DMS153 treated with DMSO at 0.1 percent for 48 hours (cell line): ENCODE data around the gene STAB1.
A peak's percentile ranks its signal among the peaks of the same experiment; 100 is the strongest.

Source experiments
- DNase-seq: peaks from one replicate; lab custom pipeline; 2025; ENCODE audit not compliant: unreplicated experiment; lab: John Stamatoyannopoulos, UW

The STAB1 gene

DNA sequence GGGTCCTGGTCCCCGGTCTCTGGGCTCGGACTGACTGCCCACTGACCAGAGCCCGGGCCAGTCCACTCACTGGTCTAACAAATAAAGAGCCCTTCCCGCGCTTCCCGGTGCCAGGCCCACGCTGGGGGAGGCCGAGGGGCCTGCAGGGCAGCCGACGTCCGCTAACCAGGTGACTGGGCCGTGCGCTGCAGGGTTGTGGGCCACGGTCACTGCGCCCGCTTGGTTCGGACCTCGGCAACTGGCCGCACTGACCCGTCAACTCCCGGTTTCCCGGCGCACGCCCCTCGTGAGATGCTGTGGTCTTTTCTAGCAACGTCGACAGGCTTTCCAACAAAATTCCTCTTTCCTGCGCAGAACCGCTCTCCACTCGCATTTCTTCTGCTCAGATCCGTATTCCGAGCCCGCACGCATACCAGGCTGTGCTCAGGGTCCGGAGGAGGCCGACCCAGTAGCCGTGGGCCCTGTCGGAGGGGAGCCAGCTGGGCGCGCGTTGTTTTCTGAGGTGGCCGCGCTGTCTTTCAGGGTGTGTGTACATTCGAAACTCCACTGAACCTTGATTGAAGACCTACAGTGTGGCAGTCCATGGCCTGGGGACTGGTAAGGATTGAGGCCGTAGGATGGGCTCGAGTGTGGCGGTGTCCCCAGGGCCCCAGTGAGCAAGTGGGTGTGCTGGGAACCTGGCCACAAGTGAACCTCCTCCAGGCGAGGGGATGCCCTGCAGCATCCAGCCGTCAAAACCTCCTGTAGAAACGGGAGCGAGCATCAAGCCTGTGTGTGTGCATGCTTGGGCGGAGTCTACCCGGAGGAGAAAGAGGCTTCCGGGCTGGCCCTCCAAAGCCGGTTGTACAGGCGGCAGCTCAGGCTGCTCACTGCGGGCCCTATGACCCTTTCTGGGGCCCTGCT lies 39.4 kb downstream of the STAB1 start:
- DNase-seq: peak; percentile 18

DNA sequence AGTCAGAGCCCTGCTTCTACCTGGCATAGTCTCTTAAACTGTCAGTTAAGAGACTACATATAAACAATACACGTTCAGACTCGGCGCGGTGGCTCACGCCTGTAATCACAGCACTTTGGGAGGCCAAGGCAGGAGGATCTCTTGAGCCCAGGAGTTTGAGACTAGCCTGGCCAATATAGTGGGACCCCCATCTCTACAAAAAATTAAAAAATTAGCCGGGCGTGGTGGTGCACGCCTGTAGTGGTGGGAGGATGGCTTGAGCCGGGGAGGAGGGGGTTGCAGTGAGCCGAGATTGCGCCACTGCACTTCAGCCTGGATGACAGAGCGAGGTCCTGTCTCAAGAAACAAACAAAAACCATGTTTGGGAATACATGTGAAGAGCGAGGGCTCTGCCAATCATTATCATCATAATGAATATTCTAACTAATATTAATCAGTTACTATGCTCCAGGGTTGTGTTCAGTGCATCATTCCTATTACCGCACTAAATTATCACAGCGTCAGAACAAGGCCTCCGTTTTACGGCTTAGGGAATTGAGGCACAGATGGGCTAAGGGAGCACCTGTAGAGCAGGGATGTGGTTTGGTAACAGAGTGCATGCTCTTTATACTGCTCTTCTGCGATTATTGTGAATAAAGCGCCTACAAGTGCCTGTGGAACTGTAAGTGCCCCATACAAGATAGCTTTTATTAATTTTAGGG lies 40.4 kb downstream of the STAB1 start:
- no peak for DNase-seq

DNA sequence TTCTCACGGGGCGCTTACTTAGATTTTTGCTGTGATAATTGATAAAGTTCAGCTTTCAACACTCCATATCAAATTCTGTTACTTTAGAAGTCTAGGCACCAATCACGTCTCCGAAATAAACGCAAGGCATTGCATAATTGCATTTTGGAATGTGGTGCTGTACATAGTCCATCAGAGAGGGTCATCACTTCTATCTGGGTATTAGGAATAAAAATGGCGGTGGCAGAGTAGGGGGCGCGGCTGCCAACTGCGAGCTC lies 40.9 kb downstream of the STAB1 start:
- no peak for DNase-seq

DNA sequence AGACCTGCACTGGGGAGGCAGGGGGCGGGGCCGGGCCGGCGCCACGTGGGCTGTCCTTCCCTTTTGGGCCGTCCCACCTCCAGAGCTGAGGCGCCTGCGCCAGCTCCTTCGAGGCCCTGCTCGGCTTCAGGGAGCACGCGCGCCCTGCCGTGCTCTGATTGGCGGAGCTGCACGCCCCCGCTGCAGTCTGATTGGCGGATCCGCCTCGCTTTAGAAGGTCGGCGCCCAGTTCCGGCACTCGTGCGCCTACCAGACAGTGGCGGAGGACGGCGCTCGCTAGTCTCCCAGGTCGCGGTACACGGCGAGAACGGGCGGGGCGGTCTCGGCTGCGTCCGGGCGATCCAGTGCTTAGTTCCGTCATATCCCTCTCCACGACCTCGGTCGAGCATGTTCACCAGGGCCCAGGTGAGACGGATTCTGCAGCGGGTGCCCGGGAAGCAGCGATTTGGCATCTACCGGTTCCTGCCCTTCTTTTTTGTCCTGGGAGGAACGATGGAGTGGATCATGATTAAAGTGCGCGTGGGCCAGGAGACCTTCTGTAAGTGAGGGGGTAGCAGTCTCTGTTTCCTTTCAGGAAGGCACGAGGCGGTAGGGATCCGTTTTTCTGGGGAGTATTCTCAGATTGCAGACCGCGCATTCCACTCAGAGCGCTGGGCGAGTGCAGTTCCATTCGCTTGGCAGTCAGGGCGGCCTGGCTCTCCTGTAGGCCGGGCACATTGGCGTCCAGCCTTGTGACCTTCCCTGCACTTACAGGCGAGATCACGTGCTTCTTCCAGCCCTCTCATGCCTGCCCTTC lies 41.4 kb downstream of the STAB1 start, which contains the start of gene UQCC5:
TSS of gene UQCC5 (plus strand) at position 237 of the 796 bp plus-strand sequence. CDS start at position 388, 151 bp downstream.
- DNase-seq: peak; percentile 59

DNA sequence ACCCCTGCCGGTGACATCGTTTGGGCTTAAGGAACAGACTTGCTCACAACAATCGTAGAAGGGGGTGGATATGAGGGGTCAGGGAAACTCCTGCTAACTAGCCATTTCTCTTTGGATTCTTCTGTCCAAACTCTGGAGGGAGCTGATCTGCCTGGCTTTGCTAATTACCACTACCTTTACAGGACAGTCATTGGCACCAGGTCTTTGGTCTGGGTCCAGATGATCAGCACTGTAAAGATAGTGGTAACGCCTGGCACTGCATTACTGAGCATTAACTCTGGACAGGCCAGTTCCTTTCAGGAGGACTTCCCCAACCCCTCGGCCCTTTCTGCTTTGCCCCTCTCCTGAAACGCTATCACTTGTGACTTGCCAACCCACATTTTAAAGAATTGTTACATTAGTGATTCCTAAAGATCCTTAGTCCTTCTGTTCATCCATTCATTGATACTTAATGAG lies 42.1 kb downstream of the STAB1 start:
- DNase-seq: no peak

DNA sequence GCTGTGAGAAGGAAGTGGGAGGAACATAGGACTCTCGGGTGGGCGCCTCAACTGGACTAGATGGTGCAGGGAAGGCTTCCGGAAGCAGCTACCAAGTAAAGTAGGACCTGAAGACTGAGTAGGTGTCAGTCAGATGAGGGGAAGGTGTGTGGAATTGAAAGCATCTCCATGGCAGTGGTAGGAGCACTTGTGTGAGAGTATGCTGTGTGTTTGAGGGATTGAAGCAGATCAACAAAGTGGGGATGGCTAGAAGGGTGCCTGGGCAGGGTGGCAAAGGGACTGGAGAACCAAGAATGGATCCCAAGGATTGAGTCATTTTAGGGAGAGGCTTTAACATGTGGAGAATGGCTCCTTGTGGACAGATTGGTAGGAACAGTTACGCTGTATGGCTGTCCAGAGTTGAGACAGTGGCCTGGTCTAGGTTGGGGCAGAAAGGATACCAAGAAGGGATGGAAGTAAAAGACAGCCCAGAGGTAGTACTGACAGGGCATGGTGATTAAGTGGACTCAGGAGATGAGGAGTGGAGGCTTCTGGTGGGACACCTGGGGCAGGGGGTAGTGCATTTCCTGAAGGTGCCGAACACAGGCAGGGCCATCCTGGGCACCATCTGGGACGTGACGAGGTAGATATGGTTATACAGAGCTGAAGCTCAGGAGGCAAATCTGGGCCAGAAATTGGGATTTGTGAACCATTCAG lies 42.7 kb downstream of the STAB1 start:
- DNase-seq: no peak

DNA sequence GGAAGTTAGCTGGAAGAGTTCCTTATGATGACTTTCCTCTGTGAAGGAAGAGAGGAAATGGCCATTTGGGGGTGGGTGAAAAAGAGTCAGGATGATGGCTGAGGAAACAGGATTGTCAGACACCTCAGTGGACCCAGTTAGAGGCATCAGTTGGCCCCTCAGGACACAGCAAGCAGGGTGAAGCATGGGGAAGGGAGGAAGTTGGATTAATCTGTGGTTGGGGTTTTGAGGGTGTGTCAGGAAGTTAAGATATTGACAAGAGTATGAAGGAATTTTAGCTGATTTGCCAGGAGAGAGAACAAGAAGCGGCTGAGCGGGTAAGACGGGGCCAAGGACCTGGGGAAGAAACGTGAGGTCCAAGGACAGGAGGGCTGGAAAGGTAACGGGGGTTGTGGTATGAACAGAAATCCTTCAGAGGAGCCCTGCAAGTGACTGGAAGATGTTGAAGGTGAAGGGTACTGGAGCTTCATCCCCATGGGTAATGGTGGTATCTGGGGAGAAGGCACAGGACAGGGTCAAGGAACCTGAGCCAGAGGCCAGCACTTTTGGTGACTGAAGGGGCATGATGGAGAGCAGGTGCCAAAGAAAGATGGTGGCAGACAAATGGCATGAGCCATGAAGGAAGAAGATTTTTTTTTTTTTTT lies 44.0 kb downstream of the STAB1 start:
- DNase-seq: no peak

DNA sequence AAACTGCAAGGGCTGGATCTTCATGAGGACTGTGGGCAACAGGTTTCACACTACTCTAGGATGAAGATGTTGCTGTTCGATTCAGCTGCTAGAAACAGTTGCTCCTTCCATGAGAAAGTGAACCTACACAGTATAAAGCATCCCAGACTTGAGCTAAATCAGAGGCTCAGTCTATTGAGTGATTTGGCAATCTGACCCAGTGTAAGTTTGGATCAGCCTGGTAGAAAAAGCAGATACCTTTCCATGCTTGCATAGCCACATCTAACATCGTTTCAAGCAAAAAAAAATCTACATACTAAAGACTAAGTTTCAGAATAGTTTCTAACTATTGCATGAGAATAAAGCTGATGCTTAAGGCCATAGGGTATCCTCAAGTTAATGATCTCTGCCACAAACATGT lies 45.9 kb downstream of the STAB1 start:
- DNase-seq: no peak

DNA sequence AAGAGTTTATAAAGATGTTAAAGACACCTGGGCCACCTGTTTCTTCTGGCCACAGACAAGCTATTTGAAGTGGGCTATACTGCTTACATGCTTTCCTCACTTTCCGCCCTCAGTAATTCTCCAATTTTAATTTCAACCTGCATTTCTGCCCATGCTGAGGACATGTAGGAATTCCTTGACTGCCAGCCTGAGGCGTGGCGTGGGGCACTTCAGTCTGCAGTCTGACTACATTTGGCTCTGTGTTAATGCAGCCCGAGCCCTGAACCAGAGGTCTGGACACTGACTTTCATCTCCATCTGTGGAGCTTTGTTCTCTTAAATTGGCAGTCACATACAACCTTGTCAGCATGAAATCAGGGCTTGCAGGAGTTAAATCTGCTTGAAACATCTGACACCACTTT lies 49.8 kb downstream of the STAB1 start:
- no peak for DNase-seq

DNA sequence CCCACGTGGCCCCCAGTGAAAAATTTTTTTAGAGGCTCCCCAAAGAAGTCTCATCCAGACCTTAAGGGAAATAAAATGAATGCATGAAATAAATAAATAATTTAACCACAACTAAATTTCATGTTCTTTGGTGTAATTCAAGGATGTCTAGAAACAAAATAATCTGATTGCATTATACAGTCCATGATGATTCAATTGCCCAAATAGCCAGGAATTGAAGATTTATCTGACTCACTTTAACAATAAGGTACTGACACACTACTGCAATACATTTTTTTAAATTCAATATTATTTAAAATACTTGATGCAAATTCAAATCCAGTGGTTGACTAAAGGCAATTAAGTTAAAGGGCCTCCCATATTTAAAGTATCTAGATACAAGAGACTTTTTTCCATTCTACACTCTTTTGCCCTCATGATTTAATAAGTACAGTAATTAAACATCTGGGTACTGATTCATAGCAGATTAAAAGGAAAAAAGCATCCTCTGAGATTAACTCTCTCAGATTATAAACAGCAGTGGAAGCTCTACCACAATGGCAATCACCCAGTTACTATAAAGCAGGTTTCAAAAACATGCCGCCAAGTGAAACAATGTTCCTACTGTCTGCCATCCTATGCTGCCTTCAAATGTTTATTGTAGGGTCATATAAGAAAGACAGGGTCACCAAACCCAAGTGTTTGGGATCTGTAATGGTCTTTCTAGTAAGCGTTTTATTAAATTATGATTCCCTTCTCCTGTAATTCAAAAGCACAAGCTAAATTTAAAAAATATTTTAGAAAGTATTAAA lies 51.2 kb downstream of the STAB1 start:
- no peak for DNase-seq

DNA sequence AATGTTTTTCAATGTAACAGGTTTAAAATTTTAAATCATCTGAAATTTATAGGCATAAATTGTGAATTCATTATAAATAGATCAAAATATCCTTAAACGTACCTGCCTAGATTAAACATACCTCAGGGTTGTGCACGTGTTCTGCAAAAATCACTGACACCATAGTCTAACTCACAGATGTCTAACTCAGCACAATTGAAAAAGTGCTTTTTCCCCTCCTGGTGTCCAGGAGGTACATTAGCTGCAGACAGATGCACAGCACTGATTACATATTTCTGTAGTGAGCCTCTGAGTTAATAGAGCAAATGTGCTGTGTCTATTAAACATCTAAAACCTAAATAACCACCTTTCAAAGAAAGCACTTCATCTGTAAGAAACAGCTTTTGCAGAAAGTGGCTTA lies 52.0 kb downstream of the STAB1 start:
- DNase-seq: no peak

DNA sequence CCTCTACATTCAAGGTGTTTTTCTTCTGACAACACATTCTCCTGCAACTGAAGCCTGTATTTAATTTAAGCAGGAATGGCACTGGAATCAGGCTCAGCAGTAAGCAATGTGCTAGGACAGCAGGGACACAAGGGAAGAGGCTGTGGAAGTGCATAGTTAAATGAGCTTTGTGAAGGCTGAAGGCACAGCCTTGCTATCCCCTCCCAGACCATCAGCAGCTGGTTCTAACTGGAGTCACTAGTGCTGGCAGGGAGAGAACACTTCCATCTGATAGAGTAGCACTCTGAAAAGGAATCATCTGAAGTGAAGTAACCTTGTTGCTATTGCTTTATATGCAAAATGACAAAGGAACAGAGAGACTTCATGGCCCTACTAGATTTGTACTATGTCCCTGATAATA lies 56.0 kb downstream of the STAB1 start:
- no peak for DNase-seq

DNA sequence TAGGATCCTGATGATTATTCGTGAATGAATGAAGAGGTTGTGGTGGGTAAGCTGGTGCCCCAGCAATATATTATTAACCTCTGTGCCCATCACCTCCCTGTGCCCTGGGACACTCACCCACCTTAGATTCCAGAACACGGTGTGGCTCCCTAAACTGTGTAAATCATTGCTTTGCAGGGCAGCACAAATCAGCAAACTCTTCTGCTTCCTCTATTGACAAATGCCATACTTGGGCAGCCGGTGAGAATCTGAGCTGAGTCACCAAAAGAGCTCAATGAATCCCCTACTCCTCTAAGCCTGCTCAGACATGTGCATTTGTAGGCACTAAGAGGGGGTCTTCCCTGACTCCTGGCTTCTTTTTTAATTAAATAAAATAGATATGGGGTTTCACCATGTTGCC lies 57.0 kb downstream of the STAB1 start:
- DNase-seq: no peak

DNA sequence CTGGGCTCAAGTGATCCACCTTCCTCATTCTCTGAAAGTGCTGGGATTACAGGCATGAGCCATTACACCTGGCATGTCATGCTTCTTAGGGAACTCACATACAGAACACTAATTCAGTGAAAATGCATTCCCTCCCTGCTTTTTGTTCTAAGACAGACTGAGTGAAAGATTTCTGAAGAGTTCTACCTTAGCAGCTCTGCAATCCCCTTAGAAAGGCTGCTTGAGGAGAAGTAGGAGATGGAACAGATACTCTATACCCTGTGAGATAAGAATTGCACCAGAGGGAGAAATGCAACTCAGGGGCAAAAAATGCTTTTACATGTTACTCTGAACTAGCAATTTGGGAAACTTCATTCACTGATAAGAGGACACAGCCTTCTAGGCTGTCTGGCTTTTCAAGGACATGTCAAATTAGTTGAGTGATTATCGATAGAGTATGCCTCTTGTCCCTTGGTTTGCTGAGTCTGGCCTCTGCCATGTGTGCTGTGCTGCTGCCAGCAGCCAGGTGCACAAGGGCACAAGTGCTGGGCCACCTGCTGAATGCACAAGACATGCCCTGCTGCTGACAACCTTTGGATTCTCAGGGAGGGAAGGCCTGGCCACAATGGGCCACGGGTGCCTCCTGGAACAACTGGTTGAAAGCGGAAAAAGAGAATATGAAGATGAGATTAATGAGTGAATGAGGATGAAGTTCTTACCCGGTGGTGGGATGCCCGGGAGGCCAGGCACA lies 59.1 kb downstream of the STAB1 start:
- no peak for DNase-seq

DNA sequence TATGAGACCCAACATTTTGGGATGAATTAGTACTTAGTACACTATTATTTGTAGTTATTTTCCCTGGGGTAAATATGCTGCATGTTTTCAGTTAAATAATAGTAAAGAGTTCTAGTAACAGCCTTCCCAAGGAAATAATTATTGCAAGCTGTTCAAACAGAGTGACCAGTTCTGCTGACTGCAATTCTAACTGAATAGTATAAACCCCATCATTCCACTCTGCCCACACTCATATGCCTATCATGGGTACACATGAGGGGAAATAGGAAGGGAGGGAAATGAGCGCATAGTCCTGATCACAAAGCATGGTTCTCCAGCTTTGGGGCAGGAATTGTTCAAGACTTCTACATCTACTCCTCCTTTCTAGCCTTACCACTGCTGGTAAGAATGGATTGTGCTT lies 59.9 kb downstream of the STAB1 start:
- DNase-seq: no peak

DNA sequence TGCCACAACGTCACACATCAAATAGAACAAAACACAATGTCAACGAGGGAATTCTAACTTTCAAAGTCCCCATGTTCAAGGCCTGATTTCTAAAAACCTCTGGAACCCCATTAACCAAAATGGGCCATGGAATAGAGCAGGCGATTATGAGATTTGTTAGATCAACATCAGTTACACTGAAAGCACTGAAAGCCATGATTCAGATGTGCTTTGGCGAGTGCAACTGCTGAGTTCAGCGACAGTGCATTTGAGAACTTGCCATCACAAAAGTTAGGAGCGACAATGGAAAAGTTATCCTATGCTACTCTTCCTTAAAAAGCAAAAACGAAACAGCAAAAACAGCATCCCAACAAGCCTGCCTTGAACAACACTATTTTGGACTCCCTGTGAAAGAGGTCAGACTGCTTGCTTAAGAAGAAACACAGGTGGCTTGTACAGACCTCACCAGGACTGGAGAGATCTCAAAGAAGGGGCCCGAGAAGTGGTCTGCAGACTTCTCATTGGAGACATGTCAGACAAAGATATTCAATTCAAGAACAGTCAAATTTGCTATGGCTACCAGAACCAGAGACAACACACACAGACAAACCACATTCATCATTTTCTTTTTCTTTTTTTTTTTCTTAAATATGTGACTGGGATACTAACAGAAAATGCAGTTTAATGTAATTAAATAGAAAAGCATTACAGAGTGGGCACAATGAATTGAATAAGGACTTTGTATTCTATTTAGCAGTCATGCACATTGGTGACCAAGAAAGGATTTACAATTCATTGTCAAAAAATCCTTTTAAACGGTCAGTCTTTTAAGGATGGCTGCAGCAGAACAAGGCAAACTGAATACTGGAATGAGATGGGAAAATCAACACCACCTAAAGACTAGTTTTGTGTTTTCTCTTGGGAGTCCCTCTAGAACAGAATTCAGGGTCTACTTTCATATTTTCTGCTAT lies 62.1 kb downstream of the STAB1 start:
- DNase-seq: no peak

DNA sequence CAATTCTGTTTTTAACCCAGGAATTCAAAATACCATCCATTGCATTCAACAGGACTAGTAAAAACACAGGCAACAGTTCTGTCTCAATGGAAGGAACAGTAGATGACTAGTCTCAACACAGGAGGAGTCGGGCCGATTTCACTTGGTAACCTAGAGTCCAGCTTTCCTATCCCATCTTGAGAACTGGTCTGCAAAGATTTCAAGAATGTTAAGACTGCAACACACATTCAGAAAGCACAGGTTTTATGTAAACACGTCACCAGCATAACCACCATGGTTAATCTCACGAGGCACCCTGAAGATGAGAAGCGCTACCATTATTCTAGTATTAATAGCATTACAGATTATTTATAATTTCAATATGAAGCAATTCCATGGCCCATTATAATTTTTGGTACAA lies 63.3 kb downstream of the STAB1 start:
- DNase-seq: no peak
